Muscle of leg (tissue), 11 donors: ENCODE data around the gene DENND6A. TPM values are rescaled to one million over a fixed set of nuclear protein-coding genes. Genes with fewer than 3 reads are reported as not detected.
A peak's percentile ranks its signal among the peaks of the same experiment; 100 is the strongest.

Experiments used
- DNase-seq: peaks from one replicate; pipeline ENCODE4 v3.0.0; 2013
- H3K27ac ChIP-seq: one replicate; pipeline ENCODE4 v1.5.1; 2013; ENCODE audit warnings: mild to moderate bottlenecking, low read length, control low read depth
- H3K27me3 ChIP-seq: one replicate; pipeline ENCODE4 v1.6.1; 2013; ENCODE audit warnings: low read length; ENCODE audit not compliant: control insufficient read depth, insufficient read depth
- H3K36me3 ChIP-seq: one replicate; pipeline ENCODE4 v1.6.1; 2013; ENCODE audit warnings: low read length; ENCODE audit not compliant: control insufficient read depth, insufficient read depth
- H3K4me1 ChIP-seq: one replicate; pipeline ENCODE4 v1.6.1; 2013; ENCODE audit warnings: low read length; ENCODE audit not compliant: control insufficient read depth, insufficient read depth
- H3K4me3 ChIP-seq: one replicate; pipeline ENCODE4 v1.5.1; 2013; ENCODE audit warnings: low read length, control low read depth
- H3K9me3 ChIP-seq: replicated peaks from 2 replicates; pipeline ENCODE4 v1.6.1; 2013; ENCODE audit warnings: low read depth, low read length; ENCODE audit not compliant: control insufficient read depth
- WGBS: methylation state at CpG from one replicate; pipeline ENCODE4 v1.1.5; 2013; ENCODE audit warnings: missing lambda C conversion rate; ENCODE audit not compliant: insufficient coverage; 5-methylcytosine and 5-hydroxymethylcytosine counted together
- polyA plus RNA-seq, 8 donors: library from polyadenylated mRNA; unstranded; fragments of 120-200 nt; gene quantifications; one replicate each; pipeline versions ENCODE4 v1.2.1 to v1.2.3, GENCODE V29; 2013; ENCODE audit warnings: inconsistent platforms in 1 of 8, low replicate concordance in 1 of 8; ENCODE audit not compliant: insufficient read length in 8 of 8, insufficient read depth in 1 of 8
- total RNA-seq: library from RNA; stranded (reverse); fragments of 120-200 nt; gene quantifications from one replicate; pipeline ENCODE4 v1.2.4, GENCODE V29; 2013

Gene DENND6A
- total and polyA plus RNA-seq, 9 donors, result 11.5 to 17.7 (median 13.6) TPM

- no peak for DNase-seq
- no peaks in the 10 kb centered on the region for H3K9me3 ChIP-seq
- H3K4me3 ChIP-seq, result no peak overlapping the region
- WGBS, result no CpG with 5 or more reads among the region's 4 CpGs
- peaks cover 17% of the 10 kb centered on the region for H3K36me3 ChIP-seq
- no peaks in the 10 kb centered on the region for H3K27me3 ChIP-seq
- H3K27ac ChIP-seq, result no peak overlapping the region
- no peaks in the 10 kb centered on the region for H3K4me1 ChIP-seq
These were observed 12.8 kb downstream of the DENND6A start for GRCh38 chr3:57680046-57680445.

GRCh38 chr3:57675530-57675929, 17.3 kb downstream of the DENND6A start:
- Histone ChIP-seq H3K4me1 (no peaks in the 10 kb centered on the region), H3K9me3 (no peaks in the 10 kb centered on the region), H3K27me3 (no peaks in the 10 kb centered on the region), H3K36me3 (peaks cover 15% of the 10 kb centered on the region), H3K4me3 (no peak overlapping the region), H3K27ac (no peak overlapping the region)
- no peak for DNase-seq

- no peaks in the 10 kb centered on the region for H3K27me3 ChIP-seq
- H3K9me3 ChIP-seq, result no peaks in the 10 kb centered on the region
- no peak overlapping the region for H3K27ac ChIP-seq
- H3K36me3 ChIP-seq, result no peaks in the 10 kb centered on the region
- no CpG with 5 or more reads among the region's 4 CpGs for WGBS
- H3K4me1 ChIP-seq, result no peaks in the 10 kb centered on the region
- H3K4me3 ChIP-seq, result no peak overlapping the region
- no peak for DNase-seq
These were observed 19.7 kb downstream of the DENND6A start for GRCh38 chr3:57673156-57673555.

- no peak overlapping the region for H3K4me3 ChIP-seq
- H3K36me3 ChIP-seq, result peaks cover 7% of the 10 kb centered on the region
- no peak overlapping the region for H3K27ac ChIP-seq
- H3K4me1 ChIP-seq, result no peaks in the 10 kb centered on the region
- DNase-seq, result no peak
- H3K9me3 ChIP-seq, result no peaks in the 10 kb centered on the region
- H3K27me3 ChIP-seq, result no peaks in the 10 kb centered on the region
These were observed 22.3 kb downstream of the DENND6A start for GRCh38 chr3:57670543-57670942.

DNA sequence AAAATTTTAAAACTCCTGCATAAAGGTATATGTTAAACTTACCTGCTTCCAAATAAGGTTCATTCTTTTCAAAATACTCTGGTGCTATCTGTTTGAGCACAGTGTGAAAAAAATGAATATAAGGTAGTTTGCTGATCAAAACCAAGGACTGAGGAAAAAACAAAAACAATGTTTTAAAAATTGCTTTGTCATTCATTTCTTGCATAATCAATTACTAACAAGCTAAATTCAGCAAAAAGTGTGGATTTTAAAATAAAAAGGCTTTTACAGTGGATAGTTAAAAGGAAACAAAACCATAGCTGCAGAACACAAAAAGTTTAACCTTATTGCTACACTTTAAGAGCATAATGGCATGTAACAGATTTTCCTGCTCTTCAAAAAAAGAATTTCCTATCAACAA, 31.5 kb downstream of the DENND6A start:
- no peak overlapping the region for H3K4me3 ChIP-seq
- no peaks in the 10 kb centered on the region for H3K9me3 ChIP-seq
- H3K36me3 ChIP-seq, result peaks cover 19% of the 10 kb centered on the region
- no peak overlapping the region for H3K27ac ChIP-seq
- H3K27me3 ChIP-seq, result no peaks in the 10 kb centered on the region
- no peaks in the 10 kb centered on the region for H3K4me1 ChIP-seq
- no peak for DNase-seq

- H3K27me3 ChIP-seq, result no peaks in the 10 kb centered on the region
- 97% methylated on average over 3 of the region's 4 CpGs for WGBS
- H3K27ac ChIP-seq, result no peak overlapping the region
- no peak for DNase-seq
- H3K36me3 ChIP-seq, result peaks cover 18% of the 10 kb centered on the region
- no peaks in the 10 kb centered on the region for H3K4me1 ChIP-seq
- H3K4me3 ChIP-seq, result no peak overlapping the region
- no peaks in the 10 kb centered on the region for H3K9me3 ChIP-seq
These were observed 33.0 kb downstream of the DENND6A start for GRCh38 chr3:57659806-57660439.

DNA sequence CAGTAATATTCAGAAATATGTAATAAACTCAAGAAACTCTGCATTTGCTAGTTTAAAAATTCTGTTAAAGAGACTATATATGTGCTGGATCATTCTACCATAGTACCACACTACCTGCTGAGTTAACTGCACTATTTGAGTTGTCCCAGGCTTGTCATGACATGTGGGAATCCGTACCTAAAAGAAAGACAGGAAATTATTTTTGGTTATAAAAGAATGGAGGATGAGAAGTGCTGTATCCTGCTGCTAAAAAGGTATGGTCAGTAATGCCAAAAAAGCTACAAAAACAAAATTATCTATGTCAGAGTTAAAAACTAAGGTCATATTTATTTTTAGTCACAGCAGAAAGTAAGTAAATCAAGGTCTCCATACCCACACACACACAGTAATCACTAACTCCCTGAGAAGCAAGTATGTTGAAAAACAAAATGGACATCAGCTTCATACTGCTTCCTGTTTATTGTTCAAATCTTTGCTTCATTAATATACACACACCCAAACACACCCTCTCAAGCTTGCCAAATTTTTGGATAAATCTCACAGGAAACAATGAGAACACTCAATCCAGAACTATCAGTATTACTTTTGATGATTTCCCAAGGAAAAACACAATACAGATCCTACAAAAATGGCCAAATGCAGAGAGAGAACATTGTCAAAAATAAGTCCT, 33.7 kb downstream of the DENND6A start:
- peak overlapping the region; percentile 17 for H3K27ac ChIP-seq
- H3K4me1 ChIP-seq, result no peaks in the 10 kb centered on the region
- no peak overlapping the region for H3K4me3 ChIP-seq
- no CpG with 5 or more reads among the region's 1 CpG for WGBS
- DNase-seq, result peak; percentile 52
- H3K9me3 ChIP-seq, result no peaks in the 10 kb centered on the region
- no peaks in the 10 kb centered on the region for H3K27me3 ChIP-seq
- peaks cover 22% of the 10 kb centered on the region for H3K36me3 ChIP-seq

DNA sequence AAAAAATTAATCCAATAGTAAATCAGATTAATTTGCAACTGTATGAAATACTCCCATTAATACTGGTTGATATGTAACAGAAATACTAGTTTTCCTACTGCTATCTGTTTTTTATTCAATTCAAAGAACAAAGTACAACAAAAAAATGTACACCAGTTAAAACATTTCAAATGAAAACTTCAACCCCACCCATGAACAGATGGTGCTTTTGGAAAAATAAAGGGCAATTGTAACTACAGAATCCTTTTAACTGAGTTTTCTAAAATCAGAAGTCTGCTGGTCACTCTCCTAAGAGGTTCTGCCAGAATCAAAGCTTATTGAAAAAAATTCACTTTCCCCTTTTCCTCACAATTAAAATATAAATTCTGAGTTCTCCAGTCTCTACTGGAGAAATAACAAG, 34.3 kb downstream of the DENND6A start:
- no peak overlapping the region for H3K4me3 ChIP-seq
- H3K4me1 ChIP-seq, result no peaks in the 10 kb centered on the region
- H3K27ac ChIP-seq, result no peak overlapping the region
- no peaks in the 10 kb centered on the region for H3K9me3 ChIP-seq
- H3K27me3 ChIP-seq, result no peaks in the 10 kb centered on the region
- peak; percentile 54 for DNase-seq
- H3K36me3 ChIP-seq, result peaks cover 22% of the 10 kb centered on the region

DNA sequence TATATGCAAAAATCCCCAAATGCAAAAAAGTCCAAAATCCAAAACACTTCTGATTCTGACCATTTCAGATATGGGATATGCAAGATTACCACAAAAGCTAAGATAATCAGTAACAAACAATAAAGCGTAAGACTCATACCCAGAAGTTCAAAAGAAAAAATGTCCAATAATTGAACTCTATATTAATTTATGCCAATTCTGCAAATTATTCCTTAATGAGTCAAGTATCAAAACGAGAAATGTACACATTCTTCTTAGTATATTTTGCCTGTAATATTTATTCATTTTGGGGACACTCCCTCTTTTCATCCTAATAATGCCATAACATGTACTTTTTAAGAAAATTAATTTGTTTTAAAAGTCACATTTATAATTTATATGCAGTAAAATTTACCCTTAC, 37.1 kb downstream of the DENND6A start:
- Histone ChIP-seq H3K27ac (no peak overlapping the region), H3K36me3 (peaks cover 25% of the 10 kb centered on the region), H3K27me3 (no peaks in the 10 kb centered on the region), H3K4me1 (no peaks in the 10 kb centered on the region), H3K4me3 (no peak overlapping the region), H3K9me3 (no peaks in the 10 kb centered on the region)
- WGBS, result no CpG with 5 or more reads among the region's 2 CpGs
- DNase-seq, result no peak

- Histone ChIP-seq H3K4me1 (no peaks in the 10 kb centered on the region), H3K27ac (no peak overlapping the region), H3K9me3 (peaks cover 2% of the 10 kb centered on the region), H3K36me3 (peaks cover 19% of the 10 kb centered on the region), H3K27me3 (no peaks in the 10 kb centered on the region), H3K4me3 (no peak overlapping the region)
- DNase-seq, result no peak
- no CpG with 5 or more reads among the region's 1 CpG for WGBS
These were observed 38.6 kb downstream of the DENND6A start for GRCh38 chr3:57654267-57654666.

DNA sequence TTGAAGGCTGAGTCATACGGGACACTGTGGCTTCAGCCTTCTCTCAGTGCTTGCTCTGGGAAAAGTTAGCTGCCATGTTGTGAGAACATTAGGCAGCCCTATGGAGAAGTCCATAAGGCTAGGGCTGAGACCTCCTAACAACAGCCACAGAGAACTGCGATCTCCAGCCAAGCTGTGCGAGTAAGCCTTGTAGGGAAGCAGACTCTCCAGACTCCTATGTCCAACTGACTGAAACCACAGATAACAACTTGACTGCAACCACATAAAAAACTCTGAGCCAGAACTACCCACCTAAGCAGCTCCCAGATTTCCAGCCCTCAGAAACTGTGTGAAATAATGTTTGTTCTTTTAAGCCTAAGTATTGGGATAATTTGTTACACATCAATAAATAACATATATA, 40.7 kb downstream of the DENND6A start:
- peaks cover 16% of the 10 kb centered on the region for H3K36me3 ChIP-seq
- WGBS, result 100% methylated on average over 3 of the region's 3 CpGs
- peaks cover 2% of the 10 kb centered on the region for H3K9me3 ChIP-seq
- no peaks in the 10 kb centered on the region for H3K27me3 ChIP-seq
- no peak overlapping the region for H3K27ac ChIP-seq
- no peaks in the 10 kb centered on the region for H3K4me1 ChIP-seq
- H3K4me3 ChIP-seq, result no peak overlapping the region
- DNase-seq, result no peak
